Measurements from ENCODE around the gene PYROXD2.

Gene PYROXD2

GRCh38 chr10:98457721-98458120, 42.7 kb upstream of the PYROXD2 start:
- no peak for DNase-seq (ENCODE audit: low read depth)
- H3K4me3 ChIP-seq (ENCODE audit: low read length), result no peak overlapping the region
- TF ChIP-seq, protein P1, sequence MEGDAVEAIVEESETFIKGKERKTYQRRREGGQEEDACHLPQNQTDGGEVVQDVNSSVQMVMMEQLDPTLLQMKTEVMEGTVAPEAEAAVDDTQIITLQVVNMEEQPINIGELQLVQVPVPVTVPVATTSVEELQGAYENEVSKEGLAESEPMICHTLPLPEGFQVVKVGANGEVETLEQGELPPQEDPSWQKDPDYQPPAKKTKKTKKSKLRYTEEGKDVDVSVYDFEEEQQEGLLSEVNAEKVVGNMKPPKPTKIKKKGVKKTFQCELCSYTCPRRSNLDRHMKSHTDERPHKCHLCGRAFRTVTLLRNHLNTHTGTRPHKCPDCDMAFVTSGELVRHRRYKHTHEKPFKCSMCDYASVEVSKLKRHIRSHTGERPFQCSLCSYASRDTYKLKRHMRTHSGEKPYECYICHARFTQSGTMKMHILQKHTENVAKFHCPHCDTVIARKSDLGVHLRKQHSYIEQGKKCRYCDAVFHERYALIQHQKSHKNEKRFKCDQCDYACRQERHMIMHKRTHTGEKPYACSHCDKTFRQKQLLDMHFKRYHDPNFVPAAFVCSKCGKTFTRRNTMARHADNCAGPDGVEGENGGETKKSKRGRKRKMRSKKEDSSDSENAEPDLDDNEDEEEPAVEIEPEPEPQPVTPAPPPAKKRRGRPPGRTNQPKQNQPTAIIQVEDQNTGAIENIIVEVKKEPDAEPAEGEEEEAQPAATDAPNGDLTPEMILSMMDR (conservative IDR thresholded peaks at IDR 0.05; ENCODE audit: low read depth, low read length), result no peak

- DNase-seq (ENCODE audit: low read depth), result no peak
- no peak overlapping the region for H3K4me3 ChIP-seq (ENCODE audit: low read length)
Observed at GRCh38 chr10:98456686-98457482, 41.9 kb upstream of the PYROXD2 start.

DNA sequence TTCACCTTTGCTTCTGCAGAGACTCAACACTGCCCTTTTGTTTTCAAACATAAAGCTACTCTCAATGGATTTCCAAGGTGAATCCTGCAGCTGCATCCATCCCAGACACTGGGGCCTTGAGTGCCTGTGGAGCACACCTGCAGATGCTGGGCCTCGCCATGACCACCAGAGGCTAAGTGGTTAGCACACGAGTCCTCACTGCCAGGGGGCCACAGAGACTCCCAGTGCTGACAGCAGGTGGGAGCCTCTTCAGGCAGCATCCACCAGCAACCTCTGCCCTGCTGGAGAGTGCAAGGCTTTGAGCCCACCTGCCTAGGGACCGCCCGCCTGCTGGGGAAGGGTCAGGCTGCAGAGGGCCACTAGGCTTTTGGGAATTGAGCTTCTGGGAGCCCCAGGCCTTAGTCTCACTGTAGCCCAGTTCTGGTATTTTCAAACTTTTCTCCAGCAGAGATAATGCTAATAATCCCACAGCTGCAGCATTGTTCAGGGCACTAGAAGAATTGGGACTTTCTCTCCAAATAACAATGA, 41.1 kb upstream of the PYROXD2 start:
- no peak for DNase-seq (ENCODE audit: low read depth)
- TF ChIP-seq, protein P1 (conservative IDR thresholded peaks at IDR 0.05; ENCODE audit: low read depth, low read length), result no peak
- no peak overlapping the region for H3K4me3 ChIP-seq (ENCODE audit: low read length)

More at GRCh38 chr10:98456686-98457482, 41.9 kb upstream of the PYROXD2 start:
- TF ChIP-seq, protein P1 (conservative IDR thresholded peaks at IDR 0.05; ENCODE audit: low read depth, low read length), result no peak

DNA sequence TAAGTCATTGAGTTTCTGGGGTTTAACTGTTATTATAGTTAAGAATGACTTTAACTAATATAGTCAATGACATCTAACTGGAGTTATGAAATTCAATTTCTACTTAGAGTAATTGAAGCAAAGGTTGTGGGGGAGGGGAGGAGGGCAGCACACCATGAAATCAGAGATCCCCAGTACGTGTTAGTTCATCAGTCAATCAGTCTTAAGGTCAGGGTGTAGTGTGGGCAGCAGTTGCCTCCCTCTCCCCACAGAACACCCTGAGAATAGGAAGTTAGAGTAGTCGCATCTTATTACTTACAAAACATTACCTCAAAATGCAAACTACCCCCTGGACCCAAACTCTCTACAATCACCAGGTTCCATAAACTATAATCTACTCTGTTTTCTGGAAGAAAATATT, 38.7 kb upstream of the PYROXD2 start:
- TF ChIP-seq, protein P1 (conservative IDR thresholded peaks at IDR 0.05; ENCODE audit: low read depth, low read length), result no peak
- no peak overlapping the region for H3K4me3 ChIP-seq (ENCODE audit: low read length)
- DNase-seq (ENCODE audit: low read depth), result no peak

- TF ChIP-seq, protein P1 (conservative IDR thresholded peaks at IDR 0.05; ENCODE audit: low read depth, low read length), result no peak
- no peak for DNase-seq (ENCODE audit: low read depth)
- H3K4me3 ChIP-seq (ENCODE audit: low read length), result no peak overlapping the region
Observed at GRCh38 chr10:98450618-98451017, 35.6 kb upstream of the PYROXD2 start.

DNA sequence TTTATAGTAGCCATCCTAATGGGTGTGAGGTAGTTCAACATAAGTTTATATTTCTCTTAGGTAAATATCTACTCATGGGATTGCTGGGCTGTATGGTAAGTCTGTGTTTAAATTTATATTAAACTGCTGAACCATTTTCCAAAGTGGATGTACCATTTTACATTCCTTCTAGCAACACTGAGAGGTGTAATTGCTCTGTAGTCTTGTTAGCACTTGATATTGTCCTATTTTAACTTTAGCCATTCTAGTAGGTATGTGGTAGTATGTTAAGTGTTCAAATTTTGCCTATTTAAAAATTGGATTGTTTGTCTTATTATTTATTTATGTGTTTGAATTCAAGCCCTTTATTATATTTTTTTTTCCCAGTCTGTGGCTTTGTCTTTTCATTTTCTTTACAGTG, 34.3 kb upstream of the PYROXD2 start:
- TF ChIP-seq, protein P1 (conservative IDR thresholded peaks at IDR 0.05; ENCODE audit: low read depth, low read length), result no peak
- DNase-seq (ENCODE audit: low read depth), result no peak
- H3K4me3 ChIP-seq (ENCODE audit: low read length), result no peak overlapping the region

Measured in retinal pigment epithelial cell (primary cell).